ENCODE measurements around the gene FOXO3.
"Not testable (repeated sequence)": the region's sequence is repeated elsewhere in the genome, so short reads cannot be mapped to it uniquely, and the experiment has no call there.

FOXO3 gene

DNA sequence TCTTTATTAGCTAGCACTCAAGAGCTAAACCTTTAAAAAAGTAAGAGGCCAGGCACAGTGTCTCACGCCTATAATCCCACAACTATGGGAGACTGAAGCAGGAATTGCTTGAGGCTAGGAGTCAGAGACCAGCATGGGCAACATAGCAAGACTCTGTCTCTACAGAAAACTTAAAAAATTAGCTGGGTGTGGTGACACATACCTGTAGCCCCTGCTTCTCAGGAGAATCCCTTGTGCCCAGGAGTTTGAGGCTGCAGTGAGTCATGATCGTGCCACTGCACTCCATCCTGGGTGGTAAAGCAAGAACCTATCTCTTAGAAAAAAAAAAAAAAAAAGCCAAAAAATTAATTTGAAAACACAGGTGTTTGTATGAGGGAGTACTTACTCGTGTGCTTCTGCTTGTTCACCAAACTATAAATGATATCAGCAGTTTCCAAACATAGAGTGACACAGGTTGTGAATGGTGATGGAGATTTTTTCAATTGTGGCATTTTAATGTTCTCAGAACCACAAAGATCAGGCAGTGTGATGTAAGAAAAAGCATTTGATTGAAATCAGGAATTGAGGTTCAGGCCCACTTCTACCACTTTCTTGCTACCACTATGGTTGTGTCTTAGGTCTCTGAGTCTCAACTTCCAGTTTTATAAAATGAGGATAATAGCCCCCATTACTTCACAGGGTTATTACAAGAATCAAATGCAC, 104.9 kb downstream of the FOXO3 start:
- no peak for DNase-seq

DNA sequence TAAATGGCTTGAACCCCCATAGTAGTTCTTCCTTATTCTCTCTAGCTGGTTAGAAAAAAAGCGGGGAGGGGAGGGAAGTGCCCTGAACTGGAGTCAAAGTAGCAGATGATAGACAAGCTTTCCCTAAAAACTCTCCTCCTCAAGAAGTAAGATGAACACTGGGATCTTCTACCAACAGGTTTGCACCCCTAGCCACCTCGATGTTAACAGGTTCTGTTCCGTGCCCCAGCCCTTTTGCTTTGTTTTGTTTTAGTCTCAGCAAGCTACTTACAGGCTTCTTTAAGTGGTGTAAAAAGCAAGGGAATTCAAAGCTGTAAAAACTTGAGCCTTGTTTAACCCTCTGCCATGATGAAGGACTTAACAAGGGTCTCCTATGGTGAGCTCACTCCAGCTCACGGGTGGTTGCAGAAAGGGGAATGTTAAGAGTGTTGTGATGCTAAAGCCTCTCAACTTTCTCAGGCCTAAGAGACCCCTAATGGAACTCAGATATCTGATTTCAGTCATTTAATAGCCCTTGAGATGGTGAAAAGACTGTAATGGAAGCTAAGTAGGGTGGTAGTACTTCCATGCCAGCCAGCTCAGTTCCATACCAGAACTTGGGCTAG, 106.0 kb downstream of the FOXO3 start:
- DNase-seq, result no peak

DNA sequence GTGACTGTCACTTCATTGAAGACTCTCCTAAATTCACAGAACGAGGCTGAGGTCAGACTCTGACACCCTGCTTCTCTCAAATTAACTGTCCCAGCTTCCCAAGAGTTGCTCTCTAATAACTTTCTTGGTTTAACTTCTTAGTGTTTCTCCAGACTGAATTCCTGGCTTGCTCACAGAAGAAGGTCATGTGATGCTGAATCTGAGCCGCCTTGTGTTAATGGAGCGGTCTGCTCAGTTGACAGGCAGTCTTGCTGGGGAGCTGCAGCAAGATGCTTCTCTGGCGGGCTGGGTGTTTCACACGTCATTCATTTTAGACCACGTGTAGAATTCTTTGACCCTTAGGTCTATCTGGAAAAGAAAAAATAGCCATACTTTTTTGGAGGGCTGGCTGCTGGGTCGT, 107.3 kb downstream of the FOXO3 start:
- no peak for DNase-seq

DNA sequence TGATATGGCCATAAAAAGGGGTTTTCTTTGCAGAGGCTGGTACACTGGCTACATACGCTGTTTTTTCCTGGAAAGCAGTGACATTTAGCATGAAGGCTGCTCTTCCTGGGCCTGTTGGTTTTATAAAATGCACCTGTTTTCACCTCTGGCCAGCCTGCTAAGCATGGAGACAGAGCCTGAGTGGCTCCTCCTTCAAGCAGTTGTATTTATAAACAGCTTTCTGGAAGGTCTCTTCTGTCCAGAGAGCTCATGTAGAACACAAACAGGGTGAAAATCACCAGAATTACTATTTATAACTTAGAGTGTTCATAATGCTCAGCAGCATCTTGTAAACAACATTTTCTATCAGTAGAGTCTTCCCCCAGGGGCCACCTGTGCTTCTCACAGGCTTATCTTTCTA, 109.0 kb downstream of the FOXO3 start:
- no peak for DNase-seq

DNA sequence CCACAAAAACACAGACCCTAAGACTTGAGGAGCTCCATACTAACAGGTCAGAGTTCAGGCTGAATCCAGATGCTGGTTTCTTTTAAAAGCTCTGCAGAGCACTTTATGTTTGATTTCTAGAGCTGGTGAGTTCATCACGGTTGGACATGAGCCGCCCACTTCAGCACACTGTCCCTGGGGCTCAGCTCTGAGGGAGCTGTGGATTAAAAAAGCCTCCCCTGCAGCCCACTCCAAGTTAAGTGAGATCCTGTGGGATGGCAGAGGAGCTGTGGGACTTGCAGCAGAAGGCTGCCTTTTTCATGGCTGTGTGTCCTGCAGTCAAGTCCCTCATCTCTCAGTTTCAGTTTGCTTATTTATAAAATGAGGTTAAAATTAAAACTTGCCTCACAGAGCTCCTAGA, 110.5 kb downstream of the FOXO3 start:
- no peak for DNase-seq

DNA sequence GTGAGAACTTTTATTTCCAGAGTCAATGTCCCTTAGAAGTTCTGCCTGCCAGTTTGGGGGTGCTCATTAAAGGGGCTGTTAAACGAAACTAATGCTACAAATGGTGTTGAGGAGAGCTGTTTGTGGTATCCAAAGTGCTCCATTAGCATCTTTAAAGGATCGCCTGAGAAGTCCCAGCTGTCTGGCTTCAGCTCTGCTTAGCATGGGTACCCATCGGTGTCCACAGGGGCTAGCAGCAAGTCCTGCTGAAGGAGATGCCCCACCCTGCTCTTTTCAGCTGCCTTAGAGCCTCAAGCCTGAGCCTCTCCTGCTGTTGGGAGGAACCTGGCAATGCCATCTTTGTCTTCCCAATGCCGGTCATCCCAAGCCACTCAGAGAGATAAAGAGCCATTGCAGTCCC, 111.1 kb downstream of the FOXO3 start:
- no peak for DNase-seq

DNA sequence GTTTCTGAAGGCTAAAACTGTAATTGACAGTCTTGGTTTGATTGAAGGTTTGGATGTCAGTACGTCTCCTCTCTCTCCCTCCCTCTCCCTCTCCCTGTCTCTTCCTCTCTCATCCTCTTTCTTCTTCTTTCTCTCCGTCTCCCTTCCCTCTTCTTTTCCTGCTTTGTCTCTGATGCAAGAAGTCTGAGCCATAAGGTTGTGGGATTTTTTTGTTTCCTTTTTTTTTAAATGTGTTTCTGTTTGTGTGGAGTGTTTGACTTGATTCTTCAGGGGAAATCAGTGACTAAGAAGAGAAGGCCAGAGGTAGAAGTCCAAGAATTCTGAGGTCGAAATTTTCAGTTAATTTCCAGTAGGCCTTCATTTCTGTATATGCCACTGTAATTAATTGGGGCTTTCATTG, 111.9 kb downstream of the FOXO3 start:
- no peak for DNase-seq

DNA sequence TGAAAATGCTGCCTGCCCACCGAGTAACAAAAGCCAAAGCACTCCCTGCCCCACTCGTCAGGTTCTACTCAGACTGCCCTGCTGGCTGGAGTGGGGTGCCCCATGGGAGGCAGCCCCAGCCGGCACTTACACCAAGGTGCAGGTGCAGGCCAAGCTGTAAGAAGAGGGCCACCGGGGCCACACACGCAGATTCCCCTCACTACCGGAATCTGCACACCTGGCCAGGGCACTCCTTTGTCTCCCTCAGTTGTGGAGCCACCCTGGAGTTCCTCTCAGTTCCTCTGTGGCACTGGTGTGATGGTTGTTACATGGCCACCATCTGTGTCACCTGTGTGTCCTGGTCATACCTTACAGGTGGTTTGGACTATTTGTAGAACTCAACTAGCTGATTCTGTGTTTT, 112.4 kb downstream of the FOXO3 start:
- DNase-seq, result no peak

DNA sequence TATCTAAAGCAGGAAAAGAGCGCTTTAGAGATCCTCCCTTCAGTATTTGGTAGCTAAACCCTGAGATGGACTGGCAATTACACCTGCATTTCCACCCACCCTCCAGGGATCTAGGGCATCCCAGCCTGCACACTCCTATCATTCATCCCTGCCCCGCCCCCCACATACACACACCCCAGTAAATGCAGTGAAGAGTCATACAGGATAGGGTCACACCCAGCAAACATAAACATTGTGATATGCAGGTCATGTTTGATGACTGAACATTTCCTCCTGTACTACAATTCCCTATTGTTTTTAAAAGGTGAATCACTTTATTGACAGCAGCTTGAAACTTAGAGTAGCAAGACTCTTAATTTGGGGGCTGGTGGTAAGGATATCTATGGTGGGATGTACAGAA, 112.9 kb downstream of the FOXO3 start:
- no peak for DNase-seq

DNA sequence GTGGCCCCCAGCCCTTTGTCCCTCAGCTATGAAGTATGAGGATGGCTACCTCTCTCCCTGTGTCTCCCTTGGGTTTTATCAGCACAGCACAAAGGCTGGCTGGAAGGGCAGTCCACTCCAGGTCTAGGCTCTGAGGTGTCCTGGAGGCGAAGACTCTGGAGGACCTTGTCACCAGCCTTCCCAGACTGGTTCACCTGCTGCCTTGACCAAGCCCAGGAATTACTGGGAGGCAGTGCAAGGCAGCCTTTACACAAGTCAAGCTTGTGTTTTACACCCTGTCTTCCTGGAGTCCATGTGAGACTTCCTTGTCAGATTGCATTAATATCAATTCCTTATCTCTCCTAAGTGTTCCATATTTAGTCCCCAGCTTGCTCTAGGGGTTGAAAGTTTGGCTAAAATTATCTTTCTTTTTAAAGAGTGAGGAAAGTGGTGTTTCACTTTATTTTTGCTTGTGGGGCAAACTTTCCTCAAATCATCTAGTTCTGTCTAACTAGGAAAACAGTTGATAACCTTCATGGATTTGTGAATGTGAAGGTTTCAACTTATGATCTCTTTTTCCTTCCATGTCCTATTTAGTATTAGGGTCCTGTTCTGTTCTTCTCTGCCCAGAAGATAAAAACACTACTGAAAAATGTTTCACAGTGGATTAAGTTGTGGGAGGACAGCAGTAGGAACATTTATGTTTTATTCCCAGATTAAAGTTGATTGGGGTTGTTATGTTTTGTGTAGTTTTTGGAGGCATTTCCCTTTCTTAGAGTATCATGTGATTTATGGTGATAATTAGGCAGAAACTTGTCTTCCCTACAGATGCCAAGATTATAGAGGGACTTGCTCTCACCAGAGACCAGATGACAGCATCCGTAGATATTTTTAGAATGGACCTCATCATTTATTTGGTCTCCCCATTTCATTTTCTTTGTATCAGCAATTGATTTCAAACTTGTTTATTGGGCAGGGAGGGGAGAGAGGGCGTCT, 114.8 kb downstream of the FOXO3 start:
- no peak for DNase-seq

DNA sequence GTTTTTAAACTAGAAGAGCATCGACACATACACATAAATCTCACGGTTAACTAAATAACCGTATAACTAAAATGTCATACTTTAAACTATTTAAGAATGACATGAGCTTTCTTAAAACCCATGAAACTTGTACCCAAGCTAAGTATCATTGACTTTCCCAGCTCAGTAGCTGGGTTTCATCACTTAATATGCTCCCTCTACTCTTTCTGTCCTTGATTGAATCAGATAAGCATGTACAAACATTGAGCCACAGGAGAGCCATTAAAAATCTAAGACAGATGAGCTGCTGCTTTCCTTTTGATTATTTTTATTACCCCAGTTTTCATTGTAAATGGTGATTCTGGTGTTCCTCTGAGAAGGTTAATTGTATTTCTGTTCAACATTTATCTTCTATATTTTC, 115.8 kb downstream of the FOXO3 start:
- DNase-seq, result no peak

DNA sequence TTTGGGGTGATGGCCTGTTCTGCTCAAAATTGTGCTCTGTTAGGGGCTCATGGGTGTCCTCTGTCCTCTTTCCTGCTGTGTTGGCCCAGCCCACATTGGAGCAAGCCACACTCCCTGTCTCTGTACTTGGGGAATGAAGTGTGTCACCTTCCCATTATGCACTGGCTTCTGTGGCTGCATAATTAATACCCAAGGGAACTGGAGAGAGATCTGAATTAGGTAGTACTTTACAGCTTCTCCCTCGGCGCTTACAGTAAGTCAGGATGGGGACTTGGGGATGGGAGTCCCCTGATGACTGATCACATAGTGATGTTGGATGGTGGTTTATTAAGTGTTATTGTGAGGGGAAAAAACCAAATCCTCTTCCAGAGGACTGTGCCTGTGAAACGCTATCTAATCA, 116.6 kb downstream of the FOXO3 start:
- DNase-seq, result no peak

DNA sequence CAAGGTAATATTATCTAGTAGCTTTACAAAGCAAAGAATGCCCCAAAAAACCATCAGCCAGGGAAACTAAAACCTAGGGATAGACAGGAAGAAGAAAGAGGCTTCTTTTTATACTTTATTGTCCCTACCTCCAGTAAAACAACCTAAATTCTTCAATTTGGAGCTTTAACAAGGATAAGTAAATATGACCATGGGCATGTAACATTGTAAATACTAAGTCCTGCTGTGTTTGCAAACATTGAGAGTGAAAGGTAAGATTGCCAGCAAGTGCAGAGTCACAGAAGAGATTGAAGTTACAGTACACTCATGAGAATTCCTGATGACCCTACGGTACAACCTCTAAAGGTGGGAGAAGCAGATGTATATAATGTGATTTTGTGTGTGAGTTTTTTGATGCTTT, 117.2 kb downstream of the FOXO3 start:
- DNase-seq, result no peak

DNA sequence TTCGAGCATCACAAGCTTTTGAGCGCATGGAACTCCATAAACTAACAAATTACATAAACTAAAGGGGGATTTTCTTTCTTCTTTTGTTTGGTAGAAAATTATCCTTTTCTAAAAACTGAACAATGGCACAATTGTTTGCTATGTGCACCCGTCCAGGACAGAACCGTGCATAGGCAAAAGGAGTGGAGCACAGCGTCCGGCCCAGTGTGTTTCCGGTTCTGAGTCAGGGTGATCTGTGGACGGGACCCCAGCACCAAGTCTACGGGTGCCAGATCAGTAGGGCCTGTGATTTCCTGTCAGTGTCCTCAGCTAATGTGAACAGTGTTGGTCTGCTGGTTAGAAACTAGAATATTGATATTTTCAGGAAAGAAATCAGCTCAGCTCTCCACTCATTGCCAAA, 119.6 kb downstream of the FOXO3 start:
- not testable (repeated sequence) for DNase-seq

DNA sequence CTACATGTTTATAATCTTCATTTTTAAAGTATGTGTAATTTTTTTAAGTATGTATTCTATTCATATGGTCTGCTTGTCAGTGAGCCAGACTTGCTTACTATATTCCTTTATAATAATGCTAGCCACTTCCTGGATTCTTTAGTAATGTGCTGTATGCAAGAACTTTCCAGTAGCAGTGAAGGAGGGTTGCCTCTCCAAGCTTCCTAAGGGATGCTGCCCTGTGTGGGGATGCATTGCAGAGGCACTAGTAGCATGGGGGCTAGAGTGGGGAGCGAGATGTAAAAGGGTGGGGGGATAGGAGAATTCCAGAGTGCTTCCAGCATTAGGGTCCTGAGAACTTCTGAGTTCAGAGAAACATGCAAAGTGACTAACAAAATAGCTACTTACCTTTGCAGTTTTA, 121.0 kb downstream of the FOXO3 start:
- DNase-seq, result not testable (repeated sequence)

DNA sequence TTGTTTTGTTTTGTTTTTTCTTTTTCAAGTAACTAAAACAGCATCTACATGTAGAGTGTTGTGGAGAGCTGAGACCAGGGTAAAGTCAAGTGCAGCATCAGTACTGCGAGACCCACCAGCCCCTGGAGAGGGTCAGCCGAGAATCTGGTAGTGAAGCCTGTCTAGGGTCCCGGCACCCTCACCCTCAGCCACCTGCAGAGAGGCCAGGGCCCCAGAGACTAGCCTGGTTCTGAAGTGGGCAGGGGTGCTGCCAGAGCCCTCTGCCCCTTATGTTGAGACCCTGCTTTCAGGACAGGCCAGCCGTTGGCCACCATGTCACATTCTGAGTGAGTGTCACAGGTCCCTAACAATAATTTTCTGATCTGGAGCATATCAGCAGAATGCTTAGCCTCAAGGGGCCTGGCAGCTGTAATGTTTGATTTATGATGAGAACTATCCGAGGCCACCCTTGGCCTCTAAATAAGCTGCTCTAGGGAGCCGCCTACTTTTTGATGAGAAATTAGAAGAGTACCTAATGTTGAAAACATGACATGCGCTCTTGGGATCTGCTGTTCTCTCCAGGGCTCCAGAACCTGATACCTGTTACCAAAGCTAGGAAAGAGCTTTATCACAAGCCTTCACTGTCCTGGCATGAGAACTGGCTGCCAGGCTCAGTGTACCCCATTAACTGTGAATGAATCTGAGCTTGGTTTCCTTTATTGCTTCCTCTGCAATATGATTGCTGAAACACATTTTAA, 121.8 kb downstream of the FOXO3 start:
- DNase-seq, result not testable (repeated sequence)

DNA sequence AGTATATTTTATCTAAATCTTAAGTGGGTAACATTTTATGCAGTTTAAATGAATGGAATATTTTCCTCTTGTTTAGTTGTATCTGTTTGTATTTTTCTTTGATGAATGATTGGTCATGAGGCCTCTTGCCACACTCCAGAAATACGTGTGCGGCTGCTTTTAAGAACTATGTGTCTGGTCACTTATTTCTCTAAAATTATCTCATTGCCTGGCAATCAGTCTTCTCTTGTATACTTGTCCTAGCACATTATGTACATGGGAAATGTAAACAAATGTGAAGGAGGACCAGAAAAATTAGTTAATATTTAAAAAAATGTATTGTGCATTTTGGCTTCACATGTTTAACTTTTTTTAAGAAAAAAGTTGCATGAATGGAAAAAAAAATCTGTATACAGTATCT, 123.3 kb downstream of the FOXO3 start:
- not testable (repeated sequence) for DNase-seq

DNA sequence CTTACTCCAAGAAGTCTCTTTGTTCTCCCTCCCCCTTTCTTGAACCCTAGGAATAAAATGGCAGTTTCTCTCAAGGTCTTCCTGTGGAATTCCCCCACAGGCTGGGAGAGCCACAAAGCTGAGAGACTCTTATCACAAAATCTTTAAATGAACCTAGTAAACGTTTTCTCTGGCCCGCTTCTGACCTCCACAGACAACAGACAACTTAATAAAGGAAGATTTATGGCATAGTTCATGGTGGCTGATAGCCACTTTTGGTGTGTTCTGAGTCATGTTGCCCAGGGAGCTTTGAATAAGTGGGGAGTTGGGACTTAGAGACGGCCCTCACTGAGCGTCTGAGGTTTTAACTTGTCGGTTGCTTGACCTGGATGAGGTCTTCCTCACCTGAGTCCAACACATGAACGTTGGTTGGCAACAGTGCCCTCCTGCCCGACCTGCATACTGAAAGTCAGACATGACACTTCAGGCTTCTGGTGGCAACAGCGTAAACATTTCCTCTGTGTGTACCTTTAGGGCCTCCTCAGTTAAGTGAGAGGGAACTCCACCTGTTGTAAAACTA, 124.1 kb downstream of the FOXO3 start:
- DNase-seq, result no peak

DNA sequence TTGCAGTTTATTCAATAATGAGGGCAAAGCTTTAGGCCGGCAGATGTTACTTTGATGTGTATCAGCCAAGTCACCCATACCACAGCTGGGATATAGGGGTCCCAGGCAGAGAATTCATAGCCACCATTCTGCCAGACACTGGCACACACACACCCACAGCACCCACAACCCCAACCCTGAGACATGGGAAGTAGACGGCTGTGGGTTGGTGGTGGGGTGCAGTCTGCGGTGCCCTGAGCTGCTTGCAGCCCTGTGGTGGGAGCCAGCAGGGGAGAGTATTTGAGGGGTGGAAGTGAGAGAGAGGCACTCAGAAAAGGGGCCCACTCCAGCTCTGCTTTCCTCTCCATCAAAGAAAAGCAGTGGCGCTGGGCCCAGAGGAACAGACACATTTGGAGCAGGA, 125.3 kb downstream of the FOXO3 start:
- no peak for DNase-seq

DNA sequence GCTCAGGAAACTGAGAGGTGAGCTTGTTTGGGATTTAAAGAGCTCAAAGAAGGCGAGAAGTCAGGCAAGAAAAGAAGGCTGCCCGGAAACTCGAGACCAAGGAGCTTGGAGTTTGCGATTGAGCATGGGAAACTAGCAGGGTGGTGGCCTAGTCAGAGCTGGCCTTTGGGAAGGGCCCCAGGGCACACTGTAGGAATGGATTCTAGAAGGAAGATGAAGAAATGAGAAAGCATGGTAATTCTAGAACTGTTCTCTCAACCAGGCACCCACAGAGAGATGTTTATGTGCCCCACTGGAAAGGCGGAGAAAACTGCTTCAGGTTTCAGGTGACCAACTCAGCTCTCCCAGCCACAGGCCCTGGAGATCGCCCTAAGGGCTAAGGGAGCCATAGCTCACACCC, 126.2 kb downstream of the FOXO3 start:
- no peak for DNase-seq

DNA sequence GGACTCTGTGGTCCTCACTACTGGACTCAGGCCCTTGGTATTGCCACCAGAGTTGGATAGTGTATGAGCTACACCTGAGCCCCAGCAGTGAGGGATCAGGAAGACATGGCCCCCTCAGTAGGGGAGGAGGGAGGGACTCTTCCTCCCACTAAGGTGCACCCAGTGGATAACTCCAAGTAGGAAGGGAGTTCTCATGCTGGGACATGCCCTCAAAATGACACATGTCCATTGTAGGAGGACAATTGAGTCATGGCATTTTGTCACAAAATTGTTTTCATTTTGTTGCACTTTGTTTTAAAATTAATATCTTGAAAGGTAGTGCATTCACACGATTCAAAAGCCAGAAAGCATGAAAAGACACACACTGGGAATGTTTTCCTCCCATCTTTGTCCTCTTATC, 127.2 kb downstream of the FOXO3 start:
- no peak for DNase-seq

DNA sequence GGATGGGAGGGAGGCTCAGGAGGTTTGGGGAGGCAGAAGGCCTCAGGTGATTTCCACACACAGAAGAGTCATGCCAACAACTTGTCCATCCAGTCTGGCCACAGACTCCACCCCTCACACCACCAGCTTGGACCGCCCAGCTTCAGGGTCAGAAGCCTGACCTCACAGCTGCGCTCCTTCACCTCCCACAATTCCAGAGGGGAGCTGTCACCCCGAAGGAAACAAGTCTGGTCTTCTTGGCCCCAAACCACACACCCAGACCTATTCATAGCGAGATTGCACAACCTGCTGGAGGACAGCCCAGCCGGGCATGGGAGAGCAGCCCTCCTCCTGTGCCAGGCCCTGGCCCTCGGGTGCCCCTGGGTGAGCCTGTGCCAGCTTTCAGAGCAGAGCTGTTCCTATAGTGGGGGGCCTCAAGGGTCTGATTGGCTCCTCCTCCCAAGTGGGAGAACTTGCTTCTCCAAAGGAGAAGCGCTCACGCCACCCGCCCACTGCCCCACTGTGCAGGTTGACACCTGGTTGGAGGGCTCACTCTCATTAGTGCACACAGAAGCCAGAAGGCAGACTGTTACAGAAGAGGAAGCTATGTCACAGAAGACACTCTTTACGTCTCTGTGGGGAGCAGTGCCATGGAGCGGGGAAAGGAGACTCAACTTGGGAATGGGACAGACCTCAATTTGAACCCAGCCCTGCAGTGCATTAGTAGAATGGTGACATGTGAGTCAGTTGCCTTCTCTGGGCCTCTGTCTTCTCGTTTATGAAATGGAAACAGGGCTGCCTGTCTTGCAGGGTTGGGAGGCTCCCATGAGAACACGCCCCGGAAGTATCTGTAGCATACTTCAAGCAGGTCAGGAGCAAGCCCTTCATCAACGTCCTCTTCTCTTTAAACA, 128.8 kb downstream of the FOXO3 start:
- DNase-seq, result no peak
